ENCODE data around the gene NAALADL2. TPM values are rescaled to one million over a fixed set of nuclear protein-coding genes. Genes with fewer than 3 reads are reported as not detected.

The NAALADL2 gene
- total RNA-seq, 1 donor from 2014 or later: 11.5 TPM

DNA sequence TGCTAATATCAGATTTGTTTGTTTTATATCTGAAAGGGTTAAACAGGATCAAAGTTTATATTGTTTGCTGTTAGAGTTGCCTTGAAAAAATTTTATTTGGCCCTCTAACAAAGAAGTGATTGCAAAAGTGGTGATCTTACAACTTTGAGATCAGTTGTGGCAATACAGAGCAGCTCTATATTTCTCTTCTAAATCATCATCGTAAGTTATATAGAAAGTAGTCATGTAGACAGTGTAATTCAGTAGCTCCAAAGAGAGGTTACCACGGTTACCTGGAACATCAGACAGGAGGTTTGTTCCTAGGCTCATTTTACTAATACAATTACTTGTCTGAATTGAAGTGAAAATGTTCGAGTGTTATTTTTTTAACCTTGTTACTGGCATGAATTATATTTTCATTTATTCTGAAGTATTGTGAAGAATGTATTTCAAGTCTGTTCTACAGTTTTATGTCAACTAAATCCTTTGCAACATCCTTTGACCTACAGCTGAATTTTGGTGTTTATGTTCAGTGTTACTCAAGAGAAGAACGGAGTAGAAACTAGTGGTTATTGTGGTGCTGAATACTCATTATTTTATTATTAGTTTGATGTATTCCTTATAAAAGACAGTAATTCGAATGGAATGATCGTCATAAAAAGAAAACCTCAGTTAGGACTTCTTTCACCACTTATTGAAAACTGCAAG lies 214.2 kb downstream of the NAALADL2 start:
- Mint-ChIP-seq H3K4me3 (no peak overlapping the region), H3K9me3 (no peaks in the 10 kb centered on the region), H3K36me3 (no peaks in the 10 kb centered on the region), H3K27ac (no peak overlapping the region), H3K27me3 (ENCODE audit: insufficient read depth, low read depth) (no peaks in the 10 kb centered on the region), H3K4me1 (peaks cover 6% of the 10 kb centered on the region)
- H3K79me2 ChIP-seq (ENCODE audit: low read depth): no peaks in the 10 kb centered on the region
- H3K27me3 ChIP-seq: no peaks in the 10 kb centered on the region
- no peaks in the 10 kb centered on the region for H3K9me3 ChIP-seq (ENCODE audit: low read depth)
- H4K20me1 ChIP-seq (ENCODE audit: low read depth): no peaks in the 10 kb centered on the region
- no peak overlapping the region for H3K4me3 ChIP-seq
- H2AFZ ChIP-seq (replicated peaks): no peak overlapping the region
- no peak overlapping the region for H3K9ac ChIP-seq
- no peaks in the 10 kb centered on the region for H3K4me1 ChIP-seq
- no peaks in the 10 kb centered on the region for H3K36me3 ChIP-seq
- H3K4me2 ChIP-seq: no peak overlapping the region
- H3F3A ChIP-seq (ENCODE audit: low read depth): no peaks in the 10 kb centered on the region
- no peak overlapping the region for H3K27ac ChIP-seq
- DNase-seq (ENCODE audit: low spot score): no peak
- TF ChIP-seq, protein P1, sequence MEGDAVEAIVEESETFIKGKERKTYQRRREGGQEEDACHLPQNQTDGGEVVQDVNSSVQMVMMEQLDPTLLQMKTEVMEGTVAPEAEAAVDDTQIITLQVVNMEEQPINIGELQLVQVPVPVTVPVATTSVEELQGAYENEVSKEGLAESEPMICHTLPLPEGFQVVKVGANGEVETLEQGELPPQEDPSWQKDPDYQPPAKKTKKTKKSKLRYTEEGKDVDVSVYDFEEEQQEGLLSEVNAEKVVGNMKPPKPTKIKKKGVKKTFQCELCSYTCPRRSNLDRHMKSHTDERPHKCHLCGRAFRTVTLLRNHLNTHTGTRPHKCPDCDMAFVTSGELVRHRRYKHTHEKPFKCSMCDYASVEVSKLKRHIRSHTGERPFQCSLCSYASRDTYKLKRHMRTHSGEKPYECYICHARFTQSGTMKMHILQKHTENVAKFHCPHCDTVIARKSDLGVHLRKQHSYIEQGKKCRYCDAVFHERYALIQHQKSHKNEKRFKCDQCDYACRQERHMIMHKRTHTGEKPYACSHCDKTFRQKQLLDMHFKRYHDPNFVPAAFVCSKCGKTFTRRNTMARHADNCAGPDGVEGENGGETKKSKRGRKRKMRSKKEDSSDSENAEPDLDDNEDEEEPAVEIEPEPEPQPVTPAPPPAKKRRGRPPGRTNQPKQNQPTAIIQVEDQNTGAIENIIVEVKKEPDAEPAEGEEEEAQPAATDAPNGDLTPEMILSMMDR (IDR thresholded peaks at IDR 0.05): no peak
- no peak for TF ChIP-seq EZH2 (IDR thresholded peaks at IDR 0.05)
- TF ChIP-seq EZH2phosphoT487 (IDR thresholded peaks at IDR 0.05): no peak

DNA sequence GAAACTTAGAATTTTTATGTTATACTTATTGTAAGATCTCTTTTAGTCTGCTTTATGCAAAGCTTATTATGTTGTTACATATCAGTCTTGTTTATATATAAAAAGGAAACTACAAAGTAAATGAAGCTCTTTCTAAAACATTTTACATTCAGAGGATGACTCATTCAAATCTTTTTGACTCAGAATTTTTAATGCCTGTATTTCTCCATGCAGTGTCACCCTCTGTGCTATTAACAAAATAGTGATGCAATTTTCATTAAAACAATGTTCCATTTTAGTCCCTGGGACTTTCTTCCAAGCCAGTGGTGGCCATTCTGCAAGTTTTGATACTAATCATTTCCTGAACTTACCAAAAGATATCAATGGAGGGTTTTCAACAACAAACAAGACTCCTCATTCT lies 216.1 kb downstream of the NAALADL2 start:
- DNase-seq (ENCODE audit: low spot score): no peak
- TF ChIP-seq EZH2phosphoT487 (IDR thresholded peaks at IDR 0.05): no peak
- no peak for TF ChIP-seq EZH2 (IDR thresholded peaks at IDR 0.05)
- TF ChIP-seq, protein P1 (IDR thresholded peaks at IDR 0.05): no peak
- H3K27me3 Mint-ChIP-seq (ENCODE audit: insufficient read depth, low read depth): no peaks in the 10 kb centered on the region
- H3K4me3 Mint-ChIP-seq: no peak overlapping the region
- Histone ChIP-seq H3K9ac (no peak overlapping the region), H3F3A (ENCODE audit: low read depth) (no peaks in the 10 kb centered on the region), H4K20me1 (ENCODE audit: low read depth) (no peaks in the 10 kb centered on the region), H3K36me3 (no peaks in the 10 kb centered on the region), H3K27ac (no peak overlapping the region), H3K4me2 (no peak overlapping the region), H3K4me3 (no peak overlapping the region), H3K27me3 (no peaks in the 10 kb centered on the region), H2AFZ (replicated peaks) (no peak overlapping the region), H3K9me3 (ENCODE audit: low read depth) (no peaks in the 10 kb centered on the region), H3K4me1 (no peaks in the 10 kb centered on the region), H3K79me2 (ENCODE audit: low read depth) (no peaks in the 10 kb centered on the region)
- H3K27ac Mint-ChIP-seq: no peak overlapping the region
- no peaks in the 10 kb centered on the region for H3K36me3 Mint-ChIP-seq
- peaks cover 6% of the 10 kb centered on the region for H3K4me1 Mint-ChIP-seq
- H3K9me3 Mint-ChIP-seq: no peaks in the 10 kb centered on the region

DNA sequence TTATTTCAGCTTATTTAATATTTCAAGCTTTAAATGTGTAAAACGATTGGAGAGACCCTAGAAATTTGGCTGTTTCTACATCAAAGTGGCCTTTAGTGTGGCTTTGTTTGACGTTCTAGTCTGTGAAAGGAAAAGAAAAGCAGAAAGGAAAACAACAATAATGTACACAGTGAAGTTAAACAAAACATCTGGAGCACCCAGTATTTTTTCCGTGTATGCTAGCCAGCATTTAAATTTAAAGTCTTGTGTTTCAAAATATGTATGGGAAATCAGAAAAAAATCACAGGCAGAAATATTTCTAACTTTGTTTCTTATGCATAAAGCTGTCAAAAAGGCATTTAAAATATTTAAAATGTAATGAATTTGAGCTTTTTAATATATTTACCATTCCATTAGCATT lies 218.1 kb downstream of the NAALADL2 start:
- no peak overlapping the region for H3K4me3 ChIP-seq
- no peaks in the 10 kb centered on the region for H4K20me1 ChIP-seq (ENCODE audit: low read depth)
- H3K4me1 ChIP-seq: no peaks in the 10 kb centered on the region
- no peaks in the 10 kb centered on the region for H3K27me3 ChIP-seq
- H3K27me3 Mint-ChIP-seq (ENCODE audit: insufficient read depth, low read depth): no peaks in the 10 kb centered on the region
- no peak overlapping the region for H3K9ac ChIP-seq
- no peaks in the 10 kb centered on the region for H3K79me2 ChIP-seq (ENCODE audit: low read depth)
- no peaks in the 10 kb centered on the region for H3K9me3 ChIP-seq (ENCODE audit: low read depth)
- no peak overlapping the region for H3K4me3 Mint-ChIP-seq
- no peak overlapping the region for H3K4me2 ChIP-seq
- no peak overlapping the region for H2AFZ ChIP-seq (replicated peaks)
- H3K36me3 ChIP-seq: no peaks in the 10 kb centered on the region
- H3K36me3 Mint-ChIP-seq: no peaks in the 10 kb centered on the region
- H3K27ac Mint-ChIP-seq: no peak overlapping the region
- H3K27ac ChIP-seq: no peak overlapping the region
- H3F3A ChIP-seq (ENCODE audit: low read depth): no peaks in the 10 kb centered on the region
- DNase-seq (ENCODE audit: low spot score): no peak
- TF ChIP-seq EZH2phosphoT487 (IDR thresholded peaks at IDR 0.05): no peak
- TF ChIP-seq, protein P1 (IDR thresholded peaks at IDR 0.05): no peak
- peaks cover 6% of the 10 kb centered on the region for H3K4me1 Mint-ChIP-seq
- no peaks in the 10 kb centered on the region for H3K9me3 Mint-ChIP-seq

Measured in neural progenitor cell (in vitro differentiated cells).